Measurements from ENCODE around the gene RIPOR3. TPM values are rescaled to one million over a fixed set of nuclear protein-coding genes. Genes with fewer than 3 reads are reported as not detected.

RIPOR3 gene
- total RNA-seq, 1 donor: 6.5 TPM

DNA sequence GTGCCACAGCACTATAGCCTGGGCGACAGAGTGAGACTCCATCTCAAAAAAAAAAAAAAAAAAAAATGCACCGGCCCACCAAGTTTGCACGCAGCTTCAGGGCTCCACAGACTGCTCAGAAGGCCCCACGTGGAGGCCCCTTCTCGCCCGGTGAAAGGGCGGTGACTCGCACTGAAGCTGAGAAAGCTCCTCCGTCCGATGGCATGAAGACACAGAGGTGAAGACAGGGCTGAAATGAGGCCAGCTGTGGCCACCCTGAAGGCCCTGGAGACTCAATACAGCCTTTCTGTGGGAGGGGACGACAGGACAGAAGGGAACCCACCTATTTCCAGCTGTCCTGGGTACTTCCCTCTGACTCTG lies 97.1 kb downstream of the RIPOR3 start:
- no peak overlapping the region for H3K4me3 ChIP-seq (ENCODE audit: low read depth, low read length)
- no peak for DNase-seq (ENCODE audit: low read depth)
- TF ChIP-seq, protein P1, sequence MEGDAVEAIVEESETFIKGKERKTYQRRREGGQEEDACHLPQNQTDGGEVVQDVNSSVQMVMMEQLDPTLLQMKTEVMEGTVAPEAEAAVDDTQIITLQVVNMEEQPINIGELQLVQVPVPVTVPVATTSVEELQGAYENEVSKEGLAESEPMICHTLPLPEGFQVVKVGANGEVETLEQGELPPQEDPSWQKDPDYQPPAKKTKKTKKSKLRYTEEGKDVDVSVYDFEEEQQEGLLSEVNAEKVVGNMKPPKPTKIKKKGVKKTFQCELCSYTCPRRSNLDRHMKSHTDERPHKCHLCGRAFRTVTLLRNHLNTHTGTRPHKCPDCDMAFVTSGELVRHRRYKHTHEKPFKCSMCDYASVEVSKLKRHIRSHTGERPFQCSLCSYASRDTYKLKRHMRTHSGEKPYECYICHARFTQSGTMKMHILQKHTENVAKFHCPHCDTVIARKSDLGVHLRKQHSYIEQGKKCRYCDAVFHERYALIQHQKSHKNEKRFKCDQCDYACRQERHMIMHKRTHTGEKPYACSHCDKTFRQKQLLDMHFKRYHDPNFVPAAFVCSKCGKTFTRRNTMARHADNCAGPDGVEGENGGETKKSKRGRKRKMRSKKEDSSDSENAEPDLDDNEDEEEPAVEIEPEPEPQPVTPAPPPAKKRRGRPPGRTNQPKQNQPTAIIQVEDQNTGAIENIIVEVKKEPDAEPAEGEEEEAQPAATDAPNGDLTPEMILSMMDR (IDR thresholded peaks at IDR 0.05; ENCODE audit: insufficient read depth, low read length): no peak

DNA sequence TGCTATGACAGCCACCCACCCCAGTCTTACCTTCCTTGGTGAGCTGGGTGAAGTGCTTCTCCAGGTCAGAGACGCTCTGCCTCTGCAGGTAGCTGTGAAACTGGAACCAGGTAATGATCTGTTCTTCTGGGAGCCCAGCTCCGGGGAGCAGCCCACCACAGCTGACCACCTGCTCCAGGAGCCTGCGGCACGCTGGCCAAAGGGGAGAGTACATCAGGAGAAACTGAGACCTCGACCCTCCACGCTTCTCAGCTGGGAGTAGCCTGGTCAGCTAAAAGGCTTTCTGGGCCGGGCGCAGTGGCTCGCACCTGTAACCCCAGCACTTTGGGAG lies 98.4 kb downstream of the RIPOR3 start:
- no peak for DNase-seq (ENCODE audit: low read depth)
- no peak overlapping the region for H3K4me3 ChIP-seq (ENCODE audit: low read depth, low read length)

DNA sequence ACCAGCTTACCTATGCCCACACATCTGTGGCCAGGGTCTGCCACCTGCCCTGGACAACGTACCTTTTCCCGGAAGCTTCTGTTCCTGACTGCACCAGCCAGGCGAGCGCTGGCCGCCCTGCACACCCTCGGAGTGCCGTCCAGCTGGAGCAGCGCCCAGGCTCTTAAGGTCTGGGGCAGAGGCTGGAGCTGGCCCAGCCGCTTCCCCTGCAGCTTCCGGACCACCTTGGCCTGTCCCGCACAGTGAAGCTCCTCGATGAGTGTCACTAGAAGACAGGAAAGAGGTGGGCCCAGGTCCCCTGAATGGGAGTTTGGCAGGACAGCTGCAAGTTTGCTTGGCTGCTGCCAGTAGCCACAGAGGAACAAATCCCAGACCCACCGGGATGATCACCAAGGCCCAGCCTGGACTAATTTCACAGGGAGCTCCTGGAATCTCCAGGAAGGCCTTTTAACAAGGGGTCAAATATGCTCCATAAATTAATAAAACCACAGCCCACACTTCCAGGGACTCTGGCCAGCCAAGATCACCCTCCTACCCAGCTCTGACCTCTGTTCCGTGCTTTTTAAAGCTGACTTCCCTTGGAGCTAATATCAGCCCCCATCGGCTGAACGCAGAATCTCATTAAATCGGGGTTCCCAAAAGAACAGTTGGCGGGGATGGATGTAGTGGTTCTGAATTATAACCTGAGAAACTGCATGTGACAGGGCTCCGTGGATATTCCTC lies 98.9 kb downstream of the RIPOR3 start:
- H3K4me3 ChIP-seq (ENCODE audit: low read depth, low read length): no peak overlapping the region
- TF ChIP-seq, protein P1 (IDR thresholded peaks at IDR 0.05; ENCODE audit: insufficient read depth, low read length): no peak
- DNase-seq (ENCODE audit: low read depth): no peak

More for the DNA sequence above, 98.4 kb downstream of the RIPOR3 start:
- TF ChIP-seq, protein P1 (IDR thresholded peaks at IDR 0.05; ENCODE audit: insufficient read depth, low read length): no peak

DNA sequence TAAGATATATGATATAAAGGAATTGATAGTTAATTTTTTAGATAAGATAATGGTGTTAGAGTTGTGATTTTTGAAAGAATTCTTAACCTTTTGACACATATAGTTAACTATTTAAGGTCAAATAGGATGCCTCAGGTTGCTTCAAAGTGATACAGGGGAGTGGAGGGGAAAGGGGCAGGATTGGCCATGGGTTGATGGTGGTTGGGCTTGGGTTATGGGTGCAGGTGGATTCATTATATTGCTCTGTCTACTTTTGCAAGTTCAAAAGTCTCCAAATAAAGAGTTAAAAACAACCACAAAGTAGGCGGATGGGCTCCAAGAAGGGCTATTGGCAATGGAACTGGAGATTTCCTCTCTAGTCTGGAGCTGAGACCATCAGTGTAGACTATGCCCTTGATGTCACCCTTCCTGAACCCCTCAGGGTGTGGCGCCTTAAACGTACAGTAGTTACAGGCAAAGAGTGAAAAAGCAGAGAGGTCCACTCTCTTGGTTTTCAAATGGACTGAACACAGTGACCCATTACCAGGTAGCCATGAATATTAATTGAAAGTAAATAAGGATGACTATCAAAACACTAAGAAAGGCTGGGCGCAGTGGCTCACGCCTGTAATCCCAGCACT lies 100.0 kb downstream of the RIPOR3 start:
- no peak for DNase-seq (ENCODE audit: low read depth)
- H3K4me3 ChIP-seq (ENCODE audit: low read depth, low read length): no peak overlapping the region
- TF ChIP-seq, protein P1 (IDR thresholded peaks at IDR 0.05; ENCODE audit: insufficient read depth, low read length): no peak

DNA sequence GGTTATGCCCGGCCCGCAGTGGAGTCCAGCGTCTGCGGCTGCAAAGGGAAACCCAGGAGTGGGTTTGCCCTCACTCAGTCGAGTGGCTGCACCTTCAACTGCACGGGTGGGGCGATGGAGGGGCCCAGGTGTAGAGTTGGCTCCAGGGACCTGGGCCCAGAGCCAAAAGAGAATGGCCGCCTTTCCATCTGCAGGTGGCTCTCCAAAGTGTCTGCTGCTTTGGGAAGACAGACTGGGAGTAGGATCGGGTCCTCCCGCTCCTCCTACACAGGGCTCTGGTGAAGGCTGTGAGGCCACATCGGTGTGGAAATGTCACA lies 101.0 kb downstream of the RIPOR3 start:
- TF ChIP-seq, protein P1 (IDR thresholded peaks at IDR 0.05; ENCODE audit: insufficient read depth, low read length): no peak

DNA sequence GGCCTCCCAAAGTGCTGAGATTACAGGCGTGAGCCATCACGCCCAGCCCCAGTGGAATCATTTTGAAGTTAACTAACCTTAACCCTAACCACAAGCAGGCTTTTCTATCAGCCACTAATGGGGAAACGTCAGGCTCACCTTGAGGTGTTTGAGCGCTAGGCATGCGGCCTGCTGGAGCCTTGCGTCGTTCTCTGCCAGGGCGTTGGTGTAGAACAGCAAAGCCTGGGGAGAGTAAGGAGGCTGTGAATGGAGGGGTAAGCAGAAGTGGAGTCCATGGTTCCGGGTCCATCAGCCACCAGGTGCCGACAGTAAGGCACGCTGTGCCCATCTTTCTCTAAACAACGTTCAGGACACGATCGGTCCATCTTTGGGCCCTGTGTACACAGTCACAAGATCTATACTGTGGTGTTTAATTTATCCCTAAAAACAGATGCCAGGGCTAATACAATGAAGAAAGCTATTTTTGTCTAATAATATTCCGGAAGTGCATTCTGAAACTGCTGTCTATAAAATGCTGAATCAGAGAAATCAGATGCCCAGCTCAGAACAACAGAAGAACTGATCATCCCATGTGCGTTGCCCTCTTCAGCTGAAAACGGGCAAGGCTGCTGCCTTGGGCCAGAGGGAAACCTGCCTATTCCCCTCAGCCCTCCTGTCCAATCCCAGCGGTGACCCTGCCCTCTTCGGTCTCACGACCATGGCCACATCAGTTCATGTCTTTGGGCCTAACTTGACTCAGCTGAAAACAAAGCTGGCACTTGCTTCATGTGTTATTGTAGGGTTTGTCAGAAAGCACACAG lies 101.6 kb downstream of the RIPOR3 start:
- no peak for DNase-seq (ENCODE audit: low read depth)
- TF ChIP-seq, protein P1 (IDR thresholded peaks at IDR 0.05; ENCODE audit: insufficient read depth, low read length): no peak
- H3K4me3 ChIP-seq (ENCODE audit: low read depth, low read length): no peak overlapping the region

More for the DNA sequence above, 101.0 kb downstream of the RIPOR3 start:
- DNase-seq (ENCODE audit: low read depth): no peak
- no peak overlapping the region for H3K4me3 ChIP-seq (ENCODE audit: low read depth, low read length)

All from fibroblast of the aortic adventitia (primary cell).